ENCODE data around the gene KRTAP10-9.

DNA sequence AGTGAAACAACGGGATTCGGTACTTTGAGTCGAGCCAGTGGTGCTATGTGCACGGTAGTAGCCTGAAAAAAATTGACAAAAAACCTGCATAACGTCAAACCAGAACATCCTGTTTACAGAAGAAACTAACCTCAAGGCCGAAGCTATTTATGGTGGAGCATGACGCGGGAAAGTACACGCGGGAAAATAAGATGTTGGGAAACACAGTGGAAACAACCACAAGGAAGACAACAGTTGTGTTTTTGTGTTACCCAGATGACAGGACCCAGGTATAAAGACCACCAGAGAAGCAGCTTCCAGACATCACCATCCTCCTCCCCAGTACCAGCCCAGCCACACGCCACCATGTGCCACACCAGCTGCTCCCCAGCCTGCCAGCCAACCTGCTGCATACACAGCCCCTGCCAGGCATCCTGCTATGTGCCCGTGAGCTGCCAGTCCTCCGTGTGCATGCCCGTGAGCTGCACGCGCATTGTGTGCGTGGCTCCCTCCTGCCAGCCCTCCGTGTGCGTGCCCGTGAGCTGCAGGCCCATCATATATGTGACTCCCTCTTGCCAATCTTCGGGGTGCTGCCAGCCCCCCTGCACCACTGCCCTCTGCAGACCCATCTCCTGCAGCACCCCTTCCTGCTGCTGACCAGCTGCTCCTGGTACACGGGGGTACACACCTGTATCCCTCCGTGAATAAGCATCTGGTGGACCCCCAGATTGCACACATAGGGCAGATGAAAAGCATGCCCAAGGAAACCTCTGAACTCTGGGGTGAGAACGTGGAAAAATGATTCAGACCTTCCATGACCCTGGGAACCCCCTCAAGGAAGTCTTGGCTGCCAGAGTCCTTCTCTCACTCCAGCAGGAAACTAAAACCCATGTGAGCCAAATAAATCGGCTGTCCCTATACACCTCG is 31.0 kb downstream of the KRTAP10-9 start, which contains the start of gene KRTAP12-3:
- TF ChIP-seq GATA2 (IDR thresholded peaks at IDR 0.05; ENCODE audit: low read depth, low read length) (no peak), GATA3 (IDR thresholded peaks at IDR 0.05; ENCODE audit: low read depth, low read length) (no peak)

Data from SH-SY5Y (cell line).